Ishikawa (cell line): ENCODE results near the gene ABR.

Source experiments
- CREB1 ChIP-seq: IDR thresholded peaks from 2 replicates; pipeline ENCODE4 v1.6.1; 2012; ENCODE audit warnings: low read depth
- EGR1 ChIP-seq: IDR thresholded peaks from 2 replicates; pipeline ENCODE4 v1.6.1; 2012
- FOXM1 ChIP-seq: IDR thresholded peaks from 2 replicates; pipeline ENCODE4 v1.6.1; 2012; ENCODE audit warnings: low read depth, borderline replicate concordance
- NFIC ChIP-seq: IDR thresholded peaks from 2 replicates; pipeline ENCODE4 v1.6.1; 2012
- RAD21 ChIP-seq: IDR thresholded peaks from 2 replicates; pipeline ENCODE4 v1.6.1; 2012; ENCODE audit warnings: low read depth
- REST ChIP-seq: IDR thresholded peaks from 2 replicates; pipeline ENCODE4 v1.6.1; 2012; ENCODE audit warnings: low read depth, mild to moderate bottlenecking
- YY1 ChIP-seq: IDR thresholded peaks from 2 replicates; pipeline ENCODE4 v1.6.1; 2012; ENCODE audit warnings: low read depth

GRCh38 chr17:986322-986929 is 193.4 kb downstream of the ABR start:
- TF ChIP-seq CREB1 (no peak), EGR1 (no peak), YY1 (no peak), NFIC (no peak), RAD21 (no peak), REST (no peak), FOXM1 (no peak)
